Testis (tissue), 2 donors: Measurements from ENCODE around the gene LRRC56.

Experiments used
- CTCF ChIP-seq, 3 experiments: fragments of 450-650 bp in 2 of 3; fragments of 200-600 bp in 1 of 3; sonication (generic) in 1 of 3; IDR thresholded peaks; one replicate each; pipeline ENCODE4 v1.5.1; 2016 to 2019; ENCODE audit warnings: antibody characterized with exemption in 3 of 3, mild to moderate bottlenecking in 2 of 3, moderate library complexity in 1 of 3
- POLR2A ChIP-seq: fragments of 450-650 bp; IDR thresholded peaks from one replicate; pipeline ENCODE4 v1.6.1; 2017; ENCODE audit warnings: antibody characterized with exemption, mild to moderate bottlenecking, moderate library complexity

- TF ChIP-seq POLR2A, result no peak
- no peak for TF ChIP-seq CTCF (IDR thresholded peaks at IDR 0.05)
These were observed 42.7 kb downstream of the LRRC56 start for GRCh38 chr11:579830-580601.
